Activated CD4-positive, alpha-beta memory T cell treated with anti-CD3 and anti-CD28 coated beads, Interleukin-2, amount 10 ng/mL, durations not matched to agents 7 days and 5 days (primary cell): ENCODE results near the gene CPXM2. TPM values are rescaled to one million over a fixed set of nuclear protein-coding genes. Genes with fewer than 3 reads are reported as not detected.
"Not testable (repeated sequence)": the region's sequence is repeated elsewhere in the genome, so short reads cannot be mapped to it uniquely, and the experiment has no call there.

Experiments used
- CTCF ChIA-PET: fragments of 350-600 bp; sonication (Branson Sonifier 250); formaldehyde crosslinking; loops from one replicate; lab custom pipeline; 2021; ENCODE audit warnings: antibody characterized with exemption, inconsistent platforms; lab: Charles Lee
- POLR2A ChIA-PET: fragments of 350-600 bp; sonication (Branson Sonifier 250); formaldehyde crosslinking; loops from one replicate; lab custom pipeline; 2021; ENCODE audit warnings: antibody characterized with exemption; lab: Charles Lee
- DNase-seq: peaks from one replicate; pipeline ENCODE4 v3.0.0-alpha.2; 2020
- H3K27ac Mint-ChIP-seq: one replicate; pipeline ENCODE4 v1.8.0; 2021; ENCODE audit warnings: mild to moderate bottlenecking, mixed read lengths
- H3K27me3 Mint-ChIP-seq: one replicate; pipeline ENCODE4 v1.8.0; 2021; ENCODE audit warnings: mixed read lengths
- H3K36me3 Mint-ChIP-seq: one replicate; pipeline ENCODE4 v1.8.0; 2021; ENCODE audit warnings: low read depth, mixed read lengths
- H3K4me1 Mint-ChIP-seq: one replicate; pipeline ENCODE4 v1.8.0; 2021; ENCODE audit warnings: mixed read lengths
- H3K4me3 Mint-ChIP-seq: one replicate; pipeline ENCODE4 v1.8.0; 2021; ENCODE audit warnings: mild to moderate bottlenecking, mixed read lengths
- H3K9me3 Mint-ChIP-seq: one replicate; pipeline ENCODE4 v1.8.0; 2021; ENCODE audit warnings: mixed read lengths
- total RNA-seq, 2 experiments: library from RNA; stranded (reverse); gene quantifications; one replicate each; pipeline ENCODE4 v1.2.3, GENCODE V29; 2021

CPXM2 gene
- total RNA-seq, 2 experiments from 2014 or later = not detected

GRCh38 chr10:123741146-123741545 lies 150.5 kb downstream of the CPXM2 start:
- no peak for DNase-seq
- no peaks in the 10 kb centered on the region for H3K36me3 Mint-ChIP-seq
- POLR2A ChIA-PET = no interaction called here
- H3K27me3 Mint-ChIP-seq = no peaks in the 10 kb centered on the region
- CTCF ChIA-PET = no interaction called here
- no peaks in the 10 kb centered on the region for H3K4me1 Mint-ChIP-seq
- H3K9me3 Mint-ChIP-seq = no peaks in the 10 kb centered on the region
- no peak overlapping the region for H3K4me3 Mint-ChIP-seq
- no peak overlapping the region for H3K27ac Mint-ChIP-seq

DNA sequence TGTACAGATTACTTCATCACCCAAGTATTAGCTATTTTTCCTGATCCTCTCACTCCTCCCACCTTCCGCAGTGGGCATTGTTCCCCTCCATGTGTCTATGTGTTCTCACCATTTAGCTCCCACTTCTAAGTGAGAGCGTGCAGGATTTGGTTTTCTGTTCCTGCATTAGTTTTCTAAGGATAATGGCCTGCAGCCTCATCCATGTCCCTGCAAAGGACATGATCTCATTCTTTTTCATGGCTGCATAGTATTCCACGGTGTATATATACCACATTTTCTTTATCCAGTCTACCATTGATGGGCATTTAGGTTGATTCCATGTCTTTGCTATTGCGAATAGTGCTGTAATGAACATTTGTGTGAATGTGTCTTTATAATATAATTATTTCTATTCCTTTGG lies 154.7 kb downstream of the CPXM2 start:
- H3K27me3 Mint-ChIP-seq, DNase-seq, H3K27ac Mint-ChIP-seq, H3K36me3 Mint-ChIP-seq, POLR2A ChIA-PET, H3K4me1 Mint-ChIP-seq, H3K9me3 Mint-ChIP-seq, H3K4me3 Mint-ChIP-seq, CTCF ChIA-PET: not testable (repeated sequence)

DNA sequence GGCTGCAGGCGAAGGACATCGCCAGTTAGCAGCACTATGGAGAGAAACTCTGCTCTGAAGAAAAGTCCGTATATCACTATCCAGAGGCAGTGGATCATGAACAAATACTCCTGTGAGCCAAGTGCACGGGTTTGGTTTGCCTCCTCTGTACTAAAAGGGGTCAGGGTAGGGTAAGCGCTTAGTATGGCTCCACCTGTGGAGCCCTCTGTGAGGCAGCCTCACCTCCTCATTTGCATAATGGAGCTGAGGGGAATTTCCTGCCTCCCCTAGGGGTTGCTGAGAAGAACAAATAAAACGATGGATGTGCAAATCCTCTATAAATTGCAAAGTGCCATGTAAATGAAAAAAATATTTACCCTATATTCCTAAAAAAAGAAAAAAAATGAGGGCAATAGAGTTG lies 162.1 kb downstream of the CPXM2 start:
- no peaks in the 10 kb centered on the region for H3K27me3 Mint-ChIP-seq
- peaks cover 3% of the 10 kb centered on the region for H3K9me3 Mint-ChIP-seq
- ChIA-PET CTCF (no interaction called here), POLR2A (no interaction called here)
- no peak overlapping the region for H3K27ac Mint-ChIP-seq
- H3K4me3 Mint-ChIP-seq = no peak overlapping the region
- H3K36me3 Mint-ChIP-seq = no peaks in the 10 kb centered on the region
- DNase-seq = no peak
- no peaks in the 10 kb centered on the region for H3K4me1 Mint-ChIP-seq

DNA sequence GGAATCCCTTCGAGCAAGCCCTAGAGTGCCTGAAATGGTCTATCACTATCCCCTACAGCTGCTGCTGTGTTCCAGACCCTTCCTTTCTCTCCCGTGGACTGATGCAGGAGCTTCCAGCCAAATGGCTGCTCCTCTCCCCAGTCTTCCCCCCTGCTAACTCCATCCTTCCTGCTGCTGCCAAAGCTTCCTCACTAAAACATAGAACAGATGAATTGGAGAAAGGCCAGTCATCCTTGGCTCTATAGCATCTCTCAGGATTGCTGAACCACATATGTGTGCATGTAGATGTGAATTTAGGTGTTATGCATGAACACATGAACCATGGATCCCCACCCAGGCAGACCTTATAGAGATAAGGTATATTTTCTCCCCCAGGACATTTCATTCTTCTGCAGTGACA lies 164.8 kb downstream of the CPXM2 start:
- H3K36me3 Mint-ChIP-seq = no peaks in the 10 kb centered on the region
- H3K27ac Mint-ChIP-seq = no peak overlapping the region
- H3K4me1 Mint-ChIP-seq = no peaks in the 10 kb centered on the region
- H3K27me3 Mint-ChIP-seq = no peaks in the 10 kb centered on the region
- ChIA-PET CTCF (no interaction called here), POLR2A (no interaction called here)
- no peak overlapping the region for H3K4me3 Mint-ChIP-seq
- H3K9me3 Mint-ChIP-seq = peaks cover 3% of the 10 kb centered on the region
- DNase-seq = no peak

GRCh38 chr10:123726381-123726780 lies 165.2 kb downstream of the CPXM2 start:
- POLR2A ChIA-PET = no interaction called here

GRCh38 chr10:123724747-123725146 lies 166.9 kb downstream of the CPXM2 start:
- Mint-ChIP-seq H3K27ac (no peak overlapping the region), H3K27me3 (no peaks in the 10 kb centered on the region), H3K9me3 (peaks cover 3% of the 10 kb centered on the region), H3K4me3 (no peak overlapping the region), H3K36me3 (no peaks in the 10 kb centered on the region), H3K4me1 (no peaks in the 10 kb centered on the region)
- DNase-seq = no peak
- ChIA-PET POLR2A (no interaction called here), CTCF (no interaction called here)

More at GRCh38 chr10:123726381-123726780, 165.2 kb downstream of the CPXM2 start:
- H3K4me1 Mint-ChIP-seq = no peaks in the 10 kb centered on the region
- H3K27me3 Mint-ChIP-seq = no peaks in the 10 kb centered on the region
- DNase-seq = no peak
- CTCF ChIA-PET = no interaction called here
- no peak overlapping the region for H3K4me3 Mint-ChIP-seq
- peaks cover 3% of the 10 kb centered on the region for H3K9me3 Mint-ChIP-seq
- no peaks in the 10 kb centered on the region for H3K36me3 Mint-ChIP-seq
- no peak overlapping the region for H3K27ac Mint-ChIP-seq

GRCh38 chr10:123722351-123722750 lies 169.3 kb downstream of the CPXM2 start:
- no peak for DNase-seq
- Mint-ChIP-seq H3K4me1 (no peaks in the 10 kb centered on the region), H3K4me3 (no peak overlapping the region), H3K27ac (no peak overlapping the region), H3K9me3 (peaks cover 3% of the 10 kb centered on the region), H3K36me3 (no peaks in the 10 kb centered on the region), H3K27me3 (no peaks in the 10 kb centered on the region)
- POLR2A ChIA-PET = no interaction called here
- CTCF ChIA-PET = no interaction called here

DNA sequence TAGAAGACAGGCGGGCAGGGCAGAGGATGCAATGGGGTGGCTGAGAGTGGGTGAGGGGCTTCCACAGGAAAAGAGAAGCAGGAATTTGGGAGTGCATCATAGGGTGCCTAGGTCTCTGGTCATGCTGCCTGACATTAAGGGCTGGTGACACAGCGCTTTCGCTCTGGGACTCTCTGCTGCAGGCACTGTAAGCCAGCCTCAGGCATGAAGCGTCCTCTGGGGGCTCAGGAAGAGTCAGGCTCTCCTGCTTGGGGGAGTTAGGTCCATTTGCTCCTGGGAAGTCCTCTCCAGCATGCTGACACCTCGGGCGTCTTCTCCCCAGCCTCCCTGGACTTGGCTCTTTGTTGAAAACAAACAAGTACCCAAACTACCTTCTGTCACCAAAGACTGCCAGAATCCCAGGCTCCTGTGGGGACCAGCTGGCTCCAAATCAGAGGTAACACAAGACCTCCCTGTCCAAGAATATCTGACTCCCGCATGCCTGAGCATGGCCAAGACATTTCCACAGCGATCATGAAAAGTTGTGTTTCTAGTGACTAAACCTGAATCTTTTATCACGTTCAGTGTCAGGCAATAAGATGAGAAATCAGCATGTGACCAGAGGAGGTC lies 170.1 kb downstream of the CPXM2 start:
- Mint-ChIP-seq H3K4me3 (no peak overlapping the region), H3K4me1 (no peaks in the 10 kb centered on the region), H3K27ac (no peak overlapping the region), H3K27me3 (no peaks in the 10 kb centered on the region), H3K36me3 (no peaks in the 10 kb centered on the region), H3K9me3 (no peaks in the 10 kb centered on the region)
- CTCF ChIA-PET = no interaction called here
- no peak for DNase-seq
- POLR2A ChIA-PET = no interaction called here

DNA sequence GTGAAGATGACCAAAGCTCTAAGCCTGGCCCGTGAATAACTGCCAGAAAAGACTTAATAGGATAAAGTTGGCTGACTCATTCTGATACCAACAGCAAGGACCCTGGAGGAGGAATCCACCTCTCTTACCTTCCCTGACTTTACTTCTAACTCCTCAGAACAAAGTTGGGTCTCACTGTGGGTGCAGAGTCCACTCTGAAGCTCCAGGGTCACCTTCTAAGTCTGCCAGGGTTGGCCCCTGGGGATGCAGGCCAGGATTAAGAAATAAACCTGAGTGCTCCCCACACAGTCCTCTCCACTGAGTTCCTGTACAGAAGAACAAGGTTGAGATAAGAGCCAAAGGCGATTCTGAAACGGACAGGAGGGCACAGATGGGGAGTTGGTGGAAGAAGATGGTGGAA lies 171.1 kb downstream of the CPXM2 start:
- Mint-ChIP-seq H3K27ac (no peak overlapping the region), H3K4me3 (no peak overlapping the region), H3K9me3 (no peaks in the 10 kb centered on the region), H3K36me3 (no peaks in the 10 kb centered on the region), H3K4me1 (no peaks in the 10 kb centered on the region), H3K27me3 (no peaks in the 10 kb centered on the region)
- POLR2A ChIA-PET = no interaction called here
- CTCF ChIA-PET = interaction anchor here (1.2 kb wide), 1 partner anchor 147 kb away, joined by 3 read pairs; no protein-coding TSS in a partner anchor
- DNase-seq = no peak

- POLR2A ChIA-PET = no interaction called here
- CTCF ChIA-PET = no interaction called here
- Mint-ChIP-seq H3K27ac (no peak overlapping the region), H3K36me3 (no peaks in the 10 kb centered on the region), H3K27me3 (no peaks in the 10 kb centered on the region), H3K4me1 (no peaks in the 10 kb centered on the region), H3K9me3 (no peaks in the 10 kb centered on the region), H3K4me3 (no peak overlapping the region)
- no peak for DNase-seq
These were observed 173.0 kb downstream of the CPXM2 start for GRCh38 chr10:123718544-123719060.

DNA sequence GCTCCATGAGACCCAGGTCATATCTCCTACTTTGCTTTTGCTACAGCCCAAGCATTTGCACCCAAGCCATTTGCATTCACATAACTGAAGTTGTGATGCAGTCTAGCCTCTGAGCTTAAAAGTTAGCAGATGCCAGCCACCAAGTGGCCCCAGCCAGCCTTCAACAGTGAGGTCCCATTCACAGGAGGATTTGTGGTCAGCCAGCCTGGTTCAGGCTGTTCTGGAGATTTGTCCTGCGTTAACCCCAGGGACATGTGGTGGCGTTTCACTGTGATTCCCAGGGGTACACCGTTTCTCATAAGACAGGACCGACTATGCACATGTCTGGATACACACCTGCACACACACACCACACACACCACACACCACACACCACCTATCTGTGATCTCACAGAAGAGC lies 174.3 kb downstream of the CPXM2 start:
- ChIA-PET POLR2A (no interaction called here), CTCF (no interaction called here)
- no peaks in the 10 kb centered on the region for H3K9me3 Mint-ChIP-seq
- no peak overlapping the region for H3K27ac Mint-ChIP-seq
- no peak for DNase-seq
- H3K36me3 Mint-ChIP-seq = no peaks in the 10 kb centered on the region
- H3K4me3 Mint-ChIP-seq = no peak overlapping the region
- no peaks in the 10 kb centered on the region for H3K4me1 Mint-ChIP-seq
- H3K27me3 Mint-ChIP-seq = no peaks in the 10 kb centered on the region

- CTCF ChIA-PET = no interaction called here
- no peak for DNase-seq
- no peaks in the 10 kb centered on the region for H3K4me1 Mint-ChIP-seq
- H3K27me3 Mint-ChIP-seq = no peaks in the 10 kb centered on the region
- H3K4me3 Mint-ChIP-seq = no peak overlapping the region
- H3K36me3 Mint-ChIP-seq = no peaks in the 10 kb centered on the region
- H3K9me3 Mint-ChIP-seq = no peaks in the 10 kb centered on the region
- POLR2A ChIA-PET = no interaction called here
- no peak overlapping the region for H3K27ac Mint-ChIP-seq
These were observed 176.1 kb downstream of the CPXM2 start for GRCh38 chr10:123715546-123715945.

DNA sequence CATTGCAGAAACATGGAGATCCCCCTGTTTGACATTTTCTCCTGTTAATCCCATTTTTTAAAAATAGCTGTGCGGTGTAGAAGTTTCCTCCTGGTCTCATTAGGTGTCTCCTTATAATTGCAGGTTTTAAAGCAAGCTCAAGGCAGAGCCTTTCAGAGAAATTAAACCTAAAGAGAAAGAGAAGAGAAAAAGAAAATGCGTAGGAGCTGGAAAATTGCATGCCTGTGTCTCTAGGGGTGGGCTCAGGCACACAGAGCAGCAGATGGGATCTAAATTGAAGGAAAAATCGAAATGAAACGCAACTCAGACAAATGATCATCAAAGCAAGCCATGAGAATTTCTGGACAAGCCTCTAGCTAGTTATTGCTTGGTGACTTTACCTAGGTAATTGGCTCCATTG lies 185.4 kb downstream of the CPXM2 start:
- Mint-ChIP-seq H3K4me3 (no peak overlapping the region), H3K9me3 (no peaks in the 10 kb centered on the region), H3K27ac (no peak overlapping the region), H3K4me1 (no peaks in the 10 kb centered on the region), H3K36me3 (no peaks in the 10 kb centered on the region), H3K27me3 (no peaks in the 10 kb centered on the region)
- DNase-seq = no peak
- ChIA-PET CTCF (no interaction called here), POLR2A (no interaction called here)

DNA sequence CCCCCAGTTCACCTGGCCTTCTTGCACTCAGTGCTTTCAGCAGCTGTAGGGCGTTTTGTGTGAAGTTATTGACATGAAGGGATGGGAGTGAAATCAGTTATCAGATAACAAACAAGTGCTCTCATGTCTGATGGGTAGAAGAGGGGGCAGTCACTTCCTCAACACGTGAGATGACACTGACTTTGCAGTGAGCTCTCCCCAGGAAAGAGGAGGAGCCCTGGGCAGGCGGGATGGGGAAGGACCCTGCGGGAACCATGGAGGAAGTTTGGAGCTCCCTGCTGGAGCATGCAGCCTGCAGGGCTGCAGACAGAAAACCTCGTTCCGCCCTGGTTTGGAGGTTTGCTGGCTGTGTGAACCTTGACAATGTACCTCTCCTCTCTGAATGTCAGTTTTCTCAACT lies 186.8 kb downstream of the CPXM2 start:
- no peak overlapping the region for H3K4me3 Mint-ChIP-seq
- no peak overlapping the region for H3K27ac Mint-ChIP-seq
- H3K36me3 Mint-ChIP-seq = no peaks in the 10 kb centered on the region
- no peak for DNase-seq
- ChIA-PET POLR2A (no interaction called here), CTCF (no interaction called here)
- no peaks in the 10 kb centered on the region for H3K4me1 Mint-ChIP-seq
- H3K9me3 Mint-ChIP-seq = no peaks in the 10 kb centered on the region
- H3K27me3 Mint-ChIP-seq = no peaks in the 10 kb centered on the region
